GM19467 (cell line): ENCODE results near the gene SLC37A1.

Experiments
- ATAC-seq: cut with Tn5 transposase; IDR thresholded peaks from one replicate; pipeline ENCODE4 v1.9.1; 2021; ENCODE audit warnings: mild to moderate bottlenecking, moderate library complexity; ENCODE audit not compliant: unreplicated experiment

SLC37A1 gene

GRCh38 chr21:42542196-42542595 is 28.5 kb downstream of the SLC37A1 start:
- no peak for ATAC-seq

- ATAC-seq, result no peak
Observed at GRCh38 chr21:42542596-42542995, 28.9 kb downstream of the SLC37A1 start.

GRCh38 chr21:42543106-42543847 is 29.6 kb downstream of the SLC37A1 start:
- no peak for ATAC-seq

- ATAC-seq, result no peak
Observed at GRCh38 chr21:42544544-42544943, 30.9 kb downstream of the SLC37A1 start.

GRCh38 chr21:42545317-42545716 is 31.7 kb downstream of the SLC37A1 start:
- ATAC-seq, result no peak

- ATAC-seq, result no peak
Observed at GRCh38 chr21:42545745-42546144, 32.1 kb downstream of the SLC37A1 start.

- no peak for ATAC-seq
Observed at GRCh38 chr21:42546433-42546832, 32.8 kb downstream of the SLC37A1 start.

- ATAC-seq, result no peak
Observed at GRCh38 chr21:42547001-42547905, 33.6 kb downstream of the SLC37A1 start.

- no peak for ATAC-seq
Observed at GRCh38 chr21:42547906-42548365, 34.3 kb downstream of the SLC37A1 start.

- ATAC-seq, result no peak
Observed at GRCh38 chr21:42548687-42549406, 35.2 kb downstream of the SLC37A1 start.

- ATAC-seq, result no peak
Observed at GRCh38 chr21:42550817-42551216, 37.2 kb downstream of the SLC37A1 start.

GRCh38 chr21:42552407-42553336 is 39.0 kb downstream of the SLC37A1 start:
- ATAC-seq, result no peak

- no peak for ATAC-seq
Observed at GRCh38 chr21:42553435-42553834, 39.8 kb downstream of the SLC37A1 start.

GRCh38 chr21:42554251-42554961 is 40.8 kb downstream of the SLC37A1 start:
- no peak for ATAC-seq

GRCh38 chr21:42555756-42556438 is 42.2 kb downstream of the SLC37A1 start:
- ATAC-seq, result no peak

GRCh38 chr21:42556476-42556875 is 42.8 kb downstream of the SLC37A1 start:
- no peak for ATAC-seq

- ATAC-seq, result no peak
Observed at GRCh38 chr21:42556960-42557359, 43.3 kb downstream of the SLC37A1 start.

- ATAC-seq, result no peak
Observed at GRCh38 chr21:42557420-42557819, 43.8 kb downstream of the SLC37A1 start.

GRCh38 chr21:42558368-42558767 is 44.7 kb downstream of the SLC37A1 start:
- ATAC-seq, result no peak
